GM12878 (cell line): Measurements from ENCODE around the gene AGAP1. TPM values are rescaled to one million over a fixed set of nuclear protein-coding genes. Genes with fewer than 3 reads are reported as not detected.

Experiments used
- ATAC-seq: fragments of 200-7000 bp; cut with Tn5 transposase; 3 replicates; pipeline ENCODE4 v1.9.1; 2020; ENCODE audit warnings: mild to moderate bottlenecking, moderate library complexity
- BruUV-seq: library from RNA; stranded (reverse); fragments of 400-500 nt; replicated peaks from 2 replicates; lab custom pipeline; 2021; lab: Mats Ljungman, UMichigan
- CTCF ChIA-PET: fragments of 300-600 bp; sonication (Branson Sonifier 250); formaldehyde crosslinking; extraction: SDS; loops from one replicate; lab custom pipeline; 2021; ENCODE audit warnings: inconsistent platforms; lab: Yijun Ruan, JAX
- POLR2A ChIA-PET: fragments of 350-600 bp; formaldehyde crosslinking; extraction: SDS; loops from one replicate; lab custom pipeline; 2021; ENCODE audit warnings: inconsistent platforms; lab: Charles Lee
- RAD21 ChIA-PET: fragments of 300-600 bp; sonication (Branson Sonifier 250); formaldehyde crosslinking; loops from one replicate; lab custom pipeline; 2023; ENCODE audit warnings: antibody characterized with exemption; ENCODE audit not compliant: unreplicated experiment; lab: Charles Lee
- SMC1A ChIA-PET: fragments of 300-600 bp; sonication (Branson Sonifier 250); formaldehyde crosslinking; loops from one replicate; lab custom pipeline; 2023; ENCODE audit not compliant: unreplicated experiment, uncharacterized antibody; lab: Charles Lee
- DNase-seq: peaks from one replicate; pipeline ENCODE4 v3.0.0-alpha.2; 2011; ENCODE audit warnings: low read depth, low spot score
- FAIRE-seq: peaks from 3 replicates; lab custom pipeline; 2011; peaks lifted over from hg19 to GRCh38; lab: Jason Lieb, UNC
- H2AFZ ChIP-seq: 2 replicates; pipeline ENCODE4 v1.6.0; 2011; ENCODE audit warnings: low read depth, low read length, control low read depth; ENCODE audit not compliant: control insufficient read depth
- H3K27ac ChIP-seq: 2 replicates; pipeline ENCODE4 v1.5.1; 2011; ENCODE audit warnings: control low read depth; ENCODE audit not compliant: control insufficient read depth, insufficient read depth
- H3K27me3 ChIP-seq, 2 experiments: replicated peaks in 1 of 2; 2 replicates each; pipeline versions ENCODE4 v1.6.0 to v1.6.1; 2011; ENCODE audit warnings: low read length in 1 of 2; ENCODE audit not compliant: control insufficient read depth in 2 of 2, insufficient read depth in 2 of 2
- H3K36me3 ChIP-seq, 2 experiments: 2 replicates each; pipeline ENCODE4 v1.5.1; 2011; ENCODE audit warnings: low read length in 1 of 2; ENCODE audit not compliant: control insufficient read depth in 2 of 2, insufficient read depth in 2 of 2
- H3K4me1 ChIP-seq: 2 replicates; pipeline ENCODE4 v1.6.1; 2011; ENCODE audit warnings: mild to moderate bottlenecking, low read length, moderate library complexity, mixed read lengths; ENCODE audit not compliant: control insufficient read depth, insufficient read depth
- H3K4me2 ChIP-seq: 2 replicates; pipeline ENCODE4 v1.6.0; 2011; ENCODE audit warnings: control low read depth; ENCODE audit not compliant: control insufficient read depth, insufficient read depth
- H3K4me3 ChIP-seq: fragments of 200-600 bp; sonication (generic); 2 replicates; pipeline ENCODE4 v1.5.1; 2016
- H3K79me2 ChIP-seq: 2 replicates; pipeline ENCODE4 v1.6.0; 2011; ENCODE audit warnings: low read length; ENCODE audit not compliant: control insufficient read depth, insufficient read depth
- H3K9ac ChIP-seq: 2 replicates; pipeline ENCODE4 v1.8.0; 2011; ENCODE audit warnings: low read length, control low read depth, mixed read lengths; ENCODE audit not compliant: control insufficient read depth, insufficient read depth
- H3K9me3 ChIP-seq: replicated peaks from 3 replicates; pipeline ENCODE4 v1.5.1; 2011; ENCODE audit warnings: mild to moderate bottlenecking, low read length; ENCODE audit not compliant: control insufficient read depth, insufficient read depth
- H4K20me1 ChIP-seq: 2 replicates; pipeline ENCODE4 v1.6.0; 2011; ENCODE audit not compliant: control insufficient read depth, insufficient read depth
- CBX3 ChIP-seq: fragments of 200-600 bp; sonication (generic); IDR thresholded peaks from 2 replicates; pipeline ENCODE4 v1.6.1; 2016; ENCODE audit warnings: low read depth, borderline replicate concordance
- CEBPB ChIP-seq, 2 experiments: fragments of 150-350 bp in 1 of 2; IDR thresholded peaks; 2 replicates each; pipeline ENCODE4 v1.6.1; 2012 to 2014; ENCODE audit warnings: low read depth in 2 of 2, low read length in 2 of 2, borderline replicate concordance in 1 of 2, inconsistent platforms in 1 of 2
- CREB1 ChIP-seq: IDR thresholded peaks from 2 replicates; pipeline ENCODE4 v1.6.1; 2012; ENCODE audit warnings: low read depth, mild to moderate bottlenecking, inconsistent platforms
- ESRRA ChIP-seq: IDR thresholded peaks from 2 replicates; pipeline ENCODE4 v1.6.1; 2012; ENCODE audit warnings: mild to moderate bottlenecking, low read length, improper control_type of control experiment
- EZH2 ChIP-seq: IDR thresholded peaks from 2 replicates; pipeline ENCODE4 v1.6.1; 2012; ENCODE audit warnings: low read depth, mild to moderate bottlenecking, control low read depth, inconsistent platforms, low read length, borderline replicate concordance; ENCODE audit not compliant: control insufficient read depth
- FOS ChIP-seq: IDR thresholded peaks from 3 replicates; pipeline ENCODE4 v1.6.1; 2011; ENCODE audit warnings: borderline replicate concordance; ENCODE audit not compliant: insufficient read length; ENCODE audit errors: extremely low read depth
- IKZF2 ChIP-seq, 2 experiments: fragments of 450-650 bp; IDR thresholded peaks; 2 replicates each; pipeline ENCODE4 v1.6.1; 2017; ENCODE audit warnings: mild to moderate bottlenecking in 2 of 2, moderate library complexity in 2 of 2
- NFYB ChIP-seq: IDR thresholded peaks from 2 replicates; pipeline ENCODE4 v1.6.1; 2011; ENCODE audit warnings: low read depth, mild to moderate bottlenecking, low read length, improper control_type of control experiment, moderate library complexity; ENCODE audit not compliant: insufficient read depth
- RELA ChIP-seq: fragments of 450-650 bp; IDR thresholded peaks from 2 replicates; pipeline ENCODE4 v1.8.0; 2014; ENCODE audit warnings: borderline replicate concordance; ENCODE audit not compliant: partially characterized antibody
- SPI1 ChIP-seq: IDR thresholded peaks from 2 replicates; pipeline ENCODE4 v1.6.1; 2011; ENCODE audit warnings: low read depth, mild to moderate bottlenecking, low read length, moderate library complexity, borderline replicate concordance; ENCODE audit not compliant: insufficient read depth
- SRF ChIP-seq, 2 experiments: IDR thresholded peaks; 2 replicates each; pipeline ENCODE4 v1.6.1; 2011; ENCODE audit warnings: low read depth in 2 of 2, low read length in 2 of 2, mild to moderate bottlenecking in 1 of 2, moderate library complexity in 1 of 2
- TARDBP ChIP-seq: IDR thresholded peaks from 2 replicates; pipeline ENCODE4 v1.6.1; 2016; ENCODE audit warnings: borderline replicate concordance
- TCF12 ChIP-seq: IDR thresholded peaks from 2 replicates; pipeline ENCODE4 v1.6.1; 2011; ENCODE audit warnings: low read depth, mild to moderate bottlenecking, low read length
- ZNF217 ChIP-seq: fragments of 450-650 bp; IDR thresholded peaks from 2 replicates; pipeline ENCODE4 v1.6.1; 2017; ENCODE audit warnings: antibody characterized with exemption, mild to moderate bottlenecking
- ZNF622 ChIP-seq: fragments of 450-650 bp; IDR thresholded peaks from 2 replicates; pipeline ENCODE4 v1.6.1; 2017; ENCODE audit warnings: mild to moderate bottlenecking, inconsistent platforms
- WGBS: methylation state at CpG from one replicate; pipeline ENCODE4 v1.1.6; 2016; ENCODE audit warnings: low lambda C conversion rate; ENCODE audit not compliant: insufficient replicate concordance, insufficient coverage; ENCODE audit errors: missing lambda C conversion rate; 5-methylcytosine and 5-hydroxymethylcytosine counted together
- in situ Hi-C: fragments of 300-500 bp; cut with MboI; formaldehyde crosslinking; loops from 9 replicates; pipeline ENCODE4 v1.14.3; 2018; ENCODE audit warnings: mixed read lengths
- intact Hi-C: fragments of 100-400 bp; cut with micrococcal nuclease; formaldehyde crosslinking; loops from one replicate; pipeline ENCODE4 v1.14.2; 2022; ENCODE audit not compliant: unreplicated experiment
- polyA plus RNA-seq, 11 experiments: library from polyadenylated mRNA; depleted of rRNA in 4 of 11; unstranded in 6 of 11; stranded (reverse) in 5 of 11; fragments of >200 nt; fragmentation: Nextera tagmentation in 4 of 11; fragmentation: Illumina TruSeq in 1 of 11; extraction: Ambion mirVana in 4 of 11; extraction: Trizol in 1 of 11; gene quantifications; 1 replicate in 1 of 11; 2 replicates in 10 of 11; pipeline versions ENCODE4 v1.2.1 to v1.2.3, GENCODE V29; 2011 to 2016; ENCODE audit warnings: inconsistent platforms in 2 of 11, missing spikeins in 2 of 11, low read depth in 1 of 11
- total RNA-seq, 4 experiments: library from RNA; depleted of rRNA in 3 of 4; stranded (reverse); fragments of >200 nt in 3 of 4; fragmentation: Illumina TruSeq in 1 of 4; extraction: Trizol in 1 of 4; gene quantifications; 2 replicates each; pipeline versions ENCODE4 v1.2.1 to v1.2.3, GENCODE V29; 2013 to 2021
- TF ChIP-seq, protein P1 (sequence below): IDR thresholded peaks from 2 replicates; pipeline ENCODE4 v1.6.1; 2011; ENCODE audit warnings: borderline replicate concordance, low read depth, mild to moderate bottlenecking, moderate library complexity, mixed read lengths, low read length; ENCODE audit not compliant: insufficient read depth; ENCODE audit errors: extremely low read length
- TF ChIP-seq, protein P2 (sequence below): fragments of 450-650 bp; IDR thresholded peaks from 2 replicates; pipeline ENCODE4 v1.6.1; 2014; ENCODE audit warnings: mild to moderate bottlenecking
- TF ChIP-seq, protein P3 (sequence below): IDR thresholded peaks from 2 replicates; pipeline ENCODE4 v1.6.1; 2012; ENCODE audit warnings: low read depth, low read length, improper control_type of control experiment

The AGAP1 gene
- total and polyA plus RNA-seq, 10 of the 15 experiments (the other 5 are each of a cell fraction or from before 2014, with no cell fraction given) = 0.05 to 0.15 (median 0.06) TPM; not detected in 7

DNA sequence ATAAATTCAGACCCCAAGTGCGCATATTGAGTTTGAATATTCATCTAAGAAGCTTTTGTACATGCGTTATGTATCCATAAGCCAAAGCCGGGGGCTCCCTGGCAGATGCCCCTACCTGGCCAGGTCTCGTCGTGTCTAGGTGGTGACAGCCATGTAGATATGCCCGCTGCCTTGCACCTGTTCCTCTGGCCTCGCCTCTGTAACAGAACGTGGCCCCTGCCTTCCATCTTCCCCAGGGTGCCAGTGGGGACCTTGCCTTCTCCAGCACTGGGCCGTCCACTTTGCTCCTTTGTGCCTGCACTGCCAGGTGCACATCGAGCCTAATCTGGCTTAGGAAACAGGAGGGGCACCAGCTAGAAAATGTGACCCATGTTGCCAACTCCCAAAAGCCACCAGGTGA lies 198.2 kb downstream of the AGAP1 start (continued):
- no peak for TF ChIP-seq SPI1
- TF ChIP-seq, all 136 proteins: peak for 0

DNA sequence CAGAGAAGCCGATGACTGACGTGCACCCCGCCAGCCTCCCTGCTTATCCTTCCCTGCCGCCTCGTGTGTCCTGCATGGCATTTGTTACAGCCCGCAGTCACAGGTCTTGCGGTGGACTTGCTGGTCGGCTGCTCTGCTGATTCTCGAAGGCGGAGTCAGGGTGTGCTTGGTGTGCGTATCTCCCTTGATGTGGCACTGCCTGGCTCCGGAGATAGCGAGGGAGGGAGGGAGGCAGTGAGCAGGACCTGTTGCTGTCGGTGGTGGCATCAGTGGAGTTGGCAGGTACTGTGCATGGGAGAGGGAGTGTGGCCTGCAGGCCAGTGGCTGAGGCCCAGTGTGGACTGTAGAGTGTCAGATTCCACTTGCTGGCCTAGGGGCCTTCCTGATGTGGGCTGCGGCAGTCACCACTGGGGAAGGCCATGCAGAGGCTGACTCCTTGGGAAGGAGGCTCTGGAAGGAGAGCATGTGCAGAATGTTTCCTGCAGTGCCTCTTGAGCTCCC lies 198.9 kb downstream of the AGAP1 start:
- ChIA-PET POLR2A (no interaction called here), SMC1A (no interaction called here), CTCF (no interaction called here), RAD21 (no interaction called here)
- in situ Hi-C loops (no loop called here), intact Hi-C loops (no loop called here)
- H3K27ac ChIP-seq = no peak overlapping the region
- 60% methylated on average over 15 of the region's 15 CpGs for WGBS
- FAIRE-seq (no peak), ATAC-seq (no peak), DNase-seq (no peak)
- H3K79me2 ChIP-seq = no peaks in the 10 kb centered on the region
- H3K4me3 ChIP-seq = no peak overlapping the region
- H4K20me1 ChIP-seq = no peaks in the 10 kb centered on the region
- no peaks in the 10 kb centered on the region for H3K4me1 ChIP-seq
- H3K27me3 ChIP-seq = no peaks in the 10 kb centered on the region; a peak in 1 of 4 replicates
- H2AFZ ChIP-seq = no peak overlapping the region
- no TSS peak for BruUV-seq
- no peak overlapping the region for H3K4me2 ChIP-seq
- TF ChIP-seq CEBPB (IDR thresholded peaks at IDR 0.05; ENCODE audit: borderline replicate concordance in 1 of 2, low read depth in 2 of 2, low read length in 2 of 2) (no peak), RELA (no peak), SRF (IDR thresholded peaks at IDR 0.05; ENCODE audit: low read depth in 2 of 2, low read length in 2 of 2) (no peak), TARDBP (no peak), ESRRA (no peak), NFYB (no peak), CREB1 (no peak), ZNF217 (no peak), CBX3 (no peak), EZH2 (no peak), ZNF622 (no peak), TCF12 (no peak), FOS (no peak), IKZF2 (IDR thresholded peaks at IDR 0.05) (no peak)
- TF ChIP-seq, protein P1, sequence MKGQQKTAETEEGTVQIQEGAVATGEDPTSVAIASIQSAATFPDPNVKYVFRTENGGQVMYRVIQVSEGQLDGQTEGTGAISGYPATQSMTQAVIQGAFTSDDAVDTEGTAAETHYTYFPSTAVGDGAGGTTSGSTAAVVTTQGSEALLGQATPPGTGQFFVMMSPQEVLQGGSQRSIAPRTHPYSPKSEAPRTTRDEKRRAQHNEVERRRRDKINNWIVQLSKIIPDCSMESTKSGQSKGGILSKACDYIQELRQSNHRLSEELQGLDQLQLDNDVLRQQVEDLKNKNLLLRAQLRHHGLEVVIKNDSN = no peak
- TF ChIP-seq, protein P2, sequence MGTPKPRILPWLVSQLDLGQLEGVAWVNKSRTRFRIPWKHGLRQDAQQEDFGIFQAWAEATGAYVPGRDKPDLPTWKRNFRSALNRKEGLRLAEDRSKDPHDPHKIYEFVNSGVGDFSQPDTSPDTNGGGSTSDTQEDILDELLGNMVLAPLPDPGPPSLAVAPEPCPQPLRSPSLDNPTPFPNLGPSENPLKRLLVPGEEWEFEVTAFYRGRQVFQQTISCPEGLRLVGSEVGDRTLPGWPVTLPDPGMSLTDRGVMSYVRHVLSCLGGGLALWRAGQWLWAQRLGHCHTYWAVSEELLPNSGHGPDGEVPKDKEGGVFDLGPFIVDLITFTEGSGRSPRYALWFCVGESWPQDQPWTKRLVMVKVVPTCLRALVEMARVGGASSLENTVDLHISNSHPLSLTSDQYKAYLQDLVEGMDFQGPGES = no peak
- TF ChIP-seq, protein P3, sequence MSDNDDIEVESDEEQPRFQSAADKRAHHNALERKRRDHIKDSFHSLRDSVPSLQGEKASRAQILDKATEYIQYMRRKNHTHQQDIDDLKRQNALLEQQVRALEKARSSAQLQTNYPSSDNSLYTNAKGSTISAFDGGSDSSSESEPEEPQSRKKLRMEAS = no peak
- no peak overlapping the region for H3K9ac ChIP-seq
- H3K9me3 ChIP-seq = no peaks in the 10 kb centered on the region
- no peaks in the 10 kb centered on the region for H3K36me3 ChIP-seq
